ENCODE measurements around the gene ABLIM2. TPM values are rescaled to one million over a fixed set of nuclear protein-coding genes. Genes with fewer than 3 reads are reported as not detected.

ABLIM2 gene
- total and polyA plus RNA-seq, 2 of the 4 experiments (the other 2 are of a cell fraction): under 0.01 to 0.10 TPM

DNA sequence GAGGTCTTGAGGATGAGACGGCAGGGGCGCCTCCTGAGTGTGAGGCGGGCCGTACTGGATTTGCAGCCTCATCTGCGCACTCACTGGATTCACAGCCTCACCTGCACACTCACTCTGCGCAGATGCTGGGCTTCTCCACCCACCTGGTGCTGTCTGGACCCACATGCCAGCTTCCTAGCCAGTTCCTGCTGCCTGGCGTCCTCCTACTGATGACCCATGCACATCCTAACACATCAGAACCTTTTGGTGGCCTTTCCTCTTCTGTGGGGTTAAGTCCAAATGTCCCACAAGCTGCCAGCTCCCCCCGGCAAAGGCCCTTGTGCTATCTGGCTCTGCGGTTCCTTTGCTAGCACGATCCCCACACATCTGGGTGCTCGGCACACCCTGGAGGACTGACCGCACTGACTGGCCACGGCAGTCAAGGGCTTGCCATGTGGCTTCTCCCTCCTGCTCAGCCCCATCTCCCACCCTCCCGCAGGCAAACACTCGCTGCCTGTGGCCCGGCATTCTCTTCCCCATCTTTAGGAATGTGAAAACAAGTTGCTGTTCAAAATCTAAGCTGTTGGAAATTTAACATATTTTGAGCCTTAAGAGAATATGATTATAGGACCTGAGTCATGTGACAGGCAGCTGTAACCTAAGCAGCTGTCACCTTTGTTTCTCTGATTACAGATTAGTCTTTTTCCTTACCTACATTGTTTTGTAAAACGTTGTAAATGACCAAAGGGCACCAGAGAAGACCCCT is 179.5 kb downstream of the ABLIM2 start:
- H2BK5ac ChIP-seq (ENCODE audit: low read depth, low read length, poor library complexity, severe bottlenecking): peak overlapping the region; percentile 77
- peak overlapping the region; percentile 63 for H3K18ac ChIP-seq (ENCODE audit: low read depth, low read length)
- DNase-seq: no peak
- 87% methylated on average over 3 of the region's 17 CpGs; no CpG with 5 or more reads in 1 of the 2 experiments for WGBS, 2 experiments (ENCODE audit: extremely low coverage in 2 of 2, insufficient read length in 1 of 2)
- dilution Hi-C loops (cut with HindIII; ENCODE audit: low sequenced_read_pairs, unreplicated experiment) (no loop called here), intact Hi-C loops (cut with micrococcal nuclease) (no loop called here), in situ Hi-C loops (cut with MboI; ENCODE audit: low sequenced_read_pairs) (no loop called here)
- H2BK120ac ChIP-seq (ENCODE audit: low read depth, low read length): peak overlapping the region; percentile 81
- H2BK20ac ChIP-seq (ENCODE audit: low read depth, low read length): peak overlapping the region; percentile 69
- H3K56ac ChIP-seq (ENCODE audit: extremely low read depth, insufficient read depth, low read length): no peak overlapping the region
- peak overlapping the region; percentile 28; the same call in 1 of the 2 replicates for H4K5ac ChIP-seq (ENCODE audit: low read depth, low read length)
- BruUV-seq (replicated peaks): no TSS peak
- peaks cover 8% of the 10 kb centered on the region for H3K9me1 ChIP-seq (ENCODE audit: insufficient read depth, low read length)
- no peaks in the 10 kb centered on the region for H4K20me1 ChIP-seq (ENCODE audit: insufficient read depth, low read length)
- H3K79me1 ChIP-seq (ENCODE audit: low read depth in 1 of 2, low read length in 2 of 2): no peaks in the 10 kb centered on the region
- peak overlapping the region; percentile 76; the same call in 2 of the 3 replicates for H2BK15ac ChIP-seq (ENCODE audit: low read depth, low read length)
- no peak overlapping the region for H3K4me2 ChIP-seq (ENCODE audit: low read depth, low read length)
- ATAC-seq (ENCODE audit: low read depth): peak; percentile 5
- H3K23ac ChIP-seq (ENCODE audit: low read depth, low read length): peak overlapping the region; percentile 66; the same call in 1 of the 2 replicates
- H3K27me3 ChIP-seq (ENCODE audit: control insufficient read depth, insufficient read depth, low read length): no peaks in the 10 kb centered on the region
- peak overlapping the region; percentile 76 for H3K14ac ChIP-seq (replicated peaks; ENCODE audit: low read depth, low read length)
- no peaks in the 10 kb centered on the region for H3K36me3 ChIP-seq (ENCODE audit: control insufficient read depth, insufficient read depth, low read length)
- H2AK9ac ChIP-seq (replicated peaks; ENCODE audit: low read depth, low read length, poor library complexity): peak overlapping the region; percentile 75
- peak overlapping the region; percentile 61 for H2AFZ ChIP-seq (replicated peaks; ENCODE audit: low read length, poor library complexity)
- ChIA-PET POLR2A (ENCODE audit: unreplicated experiment) (no interaction called here), CTCF (interaction anchor here (0.9 kb wide), 1 partner anchor 41 kb away, joined by 3 read pairs; no protein-coding TSS in a partner anchor)
- H3K9me3 ChIP-seq (ENCODE audit: control insufficient read depth, insufficient read depth, low read length): no peaks in the 10 kb centered on the region
- H4K8ac ChIP-seq (ENCODE audit: low read depth in 2 of 2, low read length in 2 of 2): peak overlapping the region; percentile 9 to 71; a peak in 3 of 4 replicates
- H3K9ac ChIP-seq (ENCODE audit: low read depth, low read length): no peak overlapping the region
- H4K91ac ChIP-seq (ENCODE audit: insufficient read depth, low read depth, low read length): peak overlapping the region; percentile 70
- peaks cover 18% of the 10 kb centered on the region for H3K4me1 ChIP-seq (ENCODE audit: control insufficient read depth, insufficient read depth, low read length)
- TF ChIP-seq RFX5 (IDR thresholded peaks at IDR 0.05; ENCODE audit: low read depth, low read length): no peak
- TF ChIP-seq, protein P1, sequence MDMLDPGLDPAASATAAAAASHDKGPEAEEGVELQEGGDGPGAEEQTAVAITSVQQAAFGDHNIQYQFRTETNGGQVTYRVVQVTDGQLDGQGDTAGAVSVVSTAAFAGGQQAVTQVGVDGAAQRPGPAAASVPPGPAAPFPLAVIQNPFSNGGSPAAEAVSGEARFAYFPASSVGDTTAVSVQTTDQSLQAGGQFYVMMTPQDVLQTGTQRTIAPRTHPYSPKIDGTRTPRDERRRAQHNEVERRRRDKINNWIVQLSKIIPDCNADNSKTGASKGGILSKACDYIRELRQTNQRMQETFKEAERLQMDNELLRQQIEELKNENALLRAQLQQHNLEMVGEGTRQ (IDR thresholded peaks at IDR 0.05; ENCODE audit: low read depth, low read length): peak; percentile 31; the same call in 1 of the 2 replicates
- no peak for TF ChIP-seq MXI1 (IDR thresholded peaks at IDR 0.05; ENCODE audit: borderline replicate concordance, low read depth, low read length)
- TF ChIP-seq CHD1 (IDR thresholded peaks at IDR 0.05; ENCODE audit: low read depth, low read length): no peak
- no peak for TF ChIP-seq CTCF (conservative IDR thresholded peaks at IDR 0.05; ENCODE audit: low read depth, low read length)
- H3K27ac ChIP-seq (ENCODE audit: insufficient read depth, low read length): peak overlapping the region; percentile 1; the same call in 1 of the 2 replicates
- no peak overlapping the region for H3K4me3 ChIP-seq (ENCODE audit: insufficient read depth, low read depth, low read length)
- H2AK5ac ChIP-seq (ENCODE audit: low read depth, low read length): peak overlapping the region; percentile 67; the same call in 1 of the 2 replicates
- H3K4ac ChIP-seq (ENCODE audit: low read depth, low read length): peak overlapping the region; percentile 84
